IPS-18a (cell line): ENCODE results near the gene KRT74.

ENCODE experiments used
- H3K27ac ChIP-seq: one replicate; pipeline ENCODE4 v1.5.1; 2013; ENCODE audit warnings: low read length
- H3K27me3 ChIP-seq: one replicate; pipeline ENCODE4 v1.6.1; 2013; ENCODE audit warnings: mild to moderate bottlenecking, low read length; ENCODE audit not compliant: control insufficient read depth, insufficient read depth
- H3K36me3 ChIP-seq: one replicate; pipeline ENCODE4 v1.6.1; 2013; ENCODE audit warnings: low read depth, low read length; ENCODE audit not compliant: control insufficient read depth
- H3K4me1 ChIP-seq: one replicate; pipeline ENCODE4 v1.6.1; 2013; ENCODE audit warnings: low read depth, low read length; ENCODE audit not compliant: control insufficient read depth
- H3K4me3 ChIP-seq: one replicate; pipeline ENCODE4 v1.5.1; 2013; ENCODE audit warnings: low read length
- H3K9ac ChIP-seq: one replicate; pipeline ENCODE4 v1.6.1; 2013; ENCODE audit warnings: mild to moderate bottlenecking, low read length, moderate library complexity
- H3K9me3 ChIP-seq: one replicate; pipeline ENCODE4 v1.6.1; 2013; ENCODE audit warnings: low read depth, low read length; ENCODE audit not compliant: control insufficient read depth

KRT74 gene

GRCh38 chr12:52524898-52525591 is 48.6 kb downstream of the KRT74 start:
- no peak overlapping the region for H3K27ac ChIP-seq
- H3K4me1 ChIP-seq: no peaks in the 10 kb centered on the region
- no peaks in the 10 kb centered on the region for H3K36me3 ChIP-seq

GRCh38 chr12:52524241-52524897 is 49.3 kb downstream of the KRT74 start:
- no peak overlapping the region for H3K27ac ChIP-seq
- H3K4me1 ChIP-seq: no peaks in the 10 kb centered on the region
- H3K9me3 ChIP-seq: no peaks in the 10 kb centered on the region
- no peaks in the 10 kb centered on the region for H3K27me3 ChIP-seq
- no peaks in the 10 kb centered on the region for H3K36me3 ChIP-seq
- H3K4me3 ChIP-seq: no peak overlapping the region
- H3K9ac ChIP-seq: no peak overlapping the region

More at GRCh38 chr12:52524898-52525591, 48.6 kb downstream of the KRT74 start:
- Histone ChIP-seq H3K9me3 (no peaks in the 10 kb centered on the region), H3K4me3 (no peak overlapping the region), H3K9ac (no peak overlapping the region), H3K27me3 (no peaks in the 10 kb centered on the region)

DNA sequence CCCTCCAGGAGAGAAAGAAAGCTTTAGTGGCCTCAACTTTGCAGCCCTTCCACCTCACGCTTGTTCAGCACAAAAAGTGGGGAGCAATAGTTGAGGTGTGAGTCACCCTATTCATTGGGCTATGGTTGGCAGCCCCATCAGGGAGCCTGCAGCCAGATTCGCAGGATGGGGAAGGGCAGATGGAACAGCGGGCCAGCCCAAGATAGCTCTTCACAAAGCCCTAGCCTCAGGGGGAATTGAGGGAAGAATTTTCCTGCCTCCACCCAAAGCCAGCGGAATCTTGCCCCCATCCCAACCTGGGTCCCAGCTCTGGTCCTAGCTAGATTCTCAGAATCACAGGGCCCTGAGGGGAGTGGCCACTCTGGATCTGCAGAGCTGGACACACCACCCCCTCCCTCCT is 49.8 kb downstream of the KRT74 start:
- Histone ChIP-seq H3K9ac (no peak overlapping the region), H3K27me3 (no peaks in the 10 kb centered on the region), H3K27ac (no peak overlapping the region)

DNA sequence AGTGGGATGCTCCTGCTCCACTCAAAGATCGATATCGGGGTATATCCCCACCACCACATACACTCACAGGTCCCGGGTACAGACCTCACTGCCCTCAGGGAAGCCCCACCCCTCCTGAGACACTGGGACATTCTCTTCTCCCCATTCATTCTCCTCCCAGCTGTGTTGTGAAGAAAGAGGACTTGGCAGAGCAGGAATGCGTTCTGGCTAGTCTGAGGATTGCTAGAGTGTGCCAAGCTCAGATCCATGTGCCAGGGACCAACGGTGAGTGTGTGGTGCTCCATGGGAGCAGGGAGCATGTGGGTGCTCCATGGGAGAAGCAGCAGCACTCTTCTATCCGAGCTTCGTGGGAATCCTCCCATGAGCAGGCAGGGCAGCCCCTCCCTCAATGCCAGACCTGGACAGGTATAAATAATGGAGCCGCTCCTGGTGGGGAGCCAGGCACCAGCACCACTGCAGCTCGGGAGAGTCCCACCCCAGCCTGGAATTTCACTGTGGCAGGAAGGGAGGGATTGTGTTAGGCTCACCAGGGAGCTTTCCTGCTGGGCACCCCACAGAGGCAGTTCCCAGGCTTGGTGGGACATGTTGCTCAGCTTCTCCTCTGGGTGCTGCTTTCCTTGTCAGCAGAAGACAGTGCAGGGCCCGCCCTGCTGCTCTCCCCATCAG is 51.2 kb downstream of the KRT74 start:
- Histone ChIP-seq H3K27me3 (no peaks in the 10 kb centered on the region), H3K9me3 (no peaks in the 10 kb centered on the region), H3K9ac (no peak overlapping the region), H3K4me1 (no peaks in the 10 kb centered on the region), H3K27ac (no peak overlapping the region), H3K4me3 (no peak overlapping the region), H3K36me3 (no peaks in the 10 kb centered on the region)

More for the DNA sequence above, 49.8 kb downstream of the KRT74 start:
- no peaks in the 10 kb centered on the region for H3K9me3 ChIP-seq
- no peaks in the 10 kb centered on the region for H3K36me3 ChIP-seq
- no peak overlapping the region for H3K4me3 ChIP-seq
- H3K4me1 ChIP-seq: no peaks in the 10 kb centered on the region

- Histone ChIP-seq H3K9me3 (no peaks in the 10 kb centered on the region), H3K4me3 (no peak overlapping the region), H3K4me1 (no peaks in the 10 kb centered on the region), H3K9ac (no peak overlapping the region), H3K36me3 (no peaks in the 10 kb centered on the region), H3K27ac (no peak overlapping the region), H3K27me3 (no peaks in the 10 kb centered on the region)
Measured at GRCh38 chr12:52521568-52522266, 51.9 kb downstream of the KRT74 start.

DNA sequence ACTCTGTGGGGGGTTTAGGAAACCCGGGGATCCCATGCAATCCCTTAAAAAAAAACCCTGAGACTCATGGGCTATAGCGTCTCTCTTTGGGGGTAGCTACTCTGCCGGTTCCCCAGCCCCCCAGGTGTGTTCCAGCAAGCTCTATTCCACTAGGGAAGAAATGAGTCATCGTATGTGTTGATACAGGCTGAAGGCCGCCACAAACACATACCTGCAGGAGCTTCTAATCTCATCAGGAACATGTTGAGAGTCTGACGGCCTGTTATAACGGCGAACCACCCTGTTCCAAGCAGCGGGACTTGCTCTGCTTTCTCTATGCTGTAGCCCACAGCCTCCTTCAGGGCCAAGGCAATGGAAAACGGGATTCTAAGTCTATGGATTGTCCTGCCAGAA is 52.5 kb downstream of the KRT74 start:
- Histone ChIP-seq H3K36me3 (no peaks in the 10 kb centered on the region), H3K9ac (no peak overlapping the region), H3K9me3 (no peaks in the 10 kb centered on the region), H3K4me3 (no peak overlapping the region), H3K4me1 (no peaks in the 10 kb centered on the region), H3K27ac (no peak overlapping the region), H3K27me3 (no peaks in the 10 kb centered on the region)

DNA sequence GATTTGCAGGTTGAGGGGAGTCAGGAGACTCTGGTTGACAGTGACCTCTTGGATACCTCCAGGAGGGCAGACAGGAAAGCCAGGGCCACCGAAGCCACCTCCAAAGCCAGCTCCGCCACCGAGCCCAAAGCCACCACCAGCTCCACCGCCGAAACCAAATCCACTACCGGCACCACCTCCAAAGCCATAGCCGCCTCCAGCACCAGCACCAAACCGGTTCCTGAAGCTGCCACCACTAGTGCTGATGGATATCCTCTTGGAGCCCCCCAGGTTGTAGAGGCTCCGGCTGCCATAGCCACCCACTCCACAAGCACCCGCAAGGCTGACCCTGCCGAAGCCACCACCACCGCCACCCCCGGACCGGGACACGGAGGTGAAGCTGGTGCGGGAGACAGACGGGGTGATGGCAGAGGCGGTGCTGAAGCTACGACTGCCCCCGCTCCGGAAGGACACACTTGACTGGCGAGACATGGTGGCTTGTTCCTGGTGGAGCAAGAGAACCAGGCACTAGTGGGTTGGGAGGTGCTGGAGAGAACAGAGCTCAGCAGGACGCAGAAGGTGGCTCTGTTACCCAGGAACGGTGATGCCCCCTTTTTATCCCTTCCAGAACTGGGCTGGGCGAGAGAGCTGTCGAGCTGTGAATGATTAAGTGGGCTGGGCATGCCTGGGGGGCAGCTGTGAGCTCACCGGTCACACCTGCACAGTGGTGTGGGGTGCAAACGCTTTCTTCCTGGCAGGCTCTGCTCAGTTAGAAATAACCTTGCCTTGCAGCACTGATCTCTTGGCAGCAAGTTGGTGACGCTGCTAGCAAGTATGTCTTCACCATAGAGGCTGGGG is 53.6 kb downstream of the KRT74 start, which contains the start of gene KRT5:
KRT5 (minus strand) TSS at position 569 of the 837 bp plus-strand sequence; CDS start at position 471, 98 bp downstream.
- Histone ChIP-seq H3K27me3 (no peaks in the 10 kb centered on the region), H3K4me1 (no peaks in the 10 kb centered on the region), H3K9ac (no peak within 1 kb of the TSS), H3K9me3 (no peaks in the 10 kb centered on the region), H3K27ac (no peak within 1 kb of the TSS), H3K4me3 (no peak within 1 kb of the TSS), H3K36me3 (no peaks in the 10 kb centered on the region)

GRCh38 chr12:52519387-52519703 is 54.3 kb downstream of the KRT74 start:
- Histone ChIP-seq H3K27ac (no peak overlapping the region), H3K4me1 (no peaks in the 10 kb centered on the region), H3K27me3 (no peaks in the 10 kb centered on the region)

GRCh38 chr12:52518574-52519386 is 54.9 kb downstream of the KRT74 start:
- Histone ChIP-seq H3K9me3 (no peaks in the 10 kb centered on the region), H3K36me3 (no peaks in the 10 kb centered on the region), H3K9ac (no peak overlapping the region), H3K4me1 (no peaks in the 10 kb centered on the region), H3K27ac (no peak overlapping the region), H3K27me3 (no peaks in the 10 kb centered on the region), H3K4me3 (no peak overlapping the region)

More at GRCh38 chr12:52519387-52519703, 54.3 kb downstream of the KRT74 start:
- Histone ChIP-seq H3K9me3 (no peaks in the 10 kb centered on the region), H3K36me3 (no peaks in the 10 kb centered on the region), H3K4me3 (no peak overlapping the region), H3K9ac (no peak overlapping the region)

- Histone ChIP-seq H3K27me3 (no peaks in the 10 kb centered on the region), H3K27ac (no peak overlapping the region), H3K36me3 (no peaks in the 10 kb centered on the region), H3K4me3 (no peak overlapping the region), H3K4me1 (no peaks in the 10 kb centered on the region), H3K9me3 (no peaks in the 10 kb centered on the region), H3K9ac (no peak overlapping the region)
Measured at GRCh38 chr12:52517888-52518287, 55.8 kb downstream of the KRT74 start.
